GM12865 (cell line): Measurements from ENCODE around the gene FGF5.

ENCODE experiments used
- DNase-seq: peaks from one replicate; pipeline ENCODE4 v3.0.0; 2010; ENCODE audit warnings: low read depth
- H3K4me3 ChIP-seq: 2 replicates; pipeline ENCODE4 v1.5.1; 2011; ENCODE audit warnings: mild to moderate bottlenecking, low read depth, low read length, control low read depth
- TF ChIP-seq, protein P1 (sequence below): IDR thresholded peaks from 2 replicates; pipeline ENCODE4 v1.5.1; 2011; ENCODE audit warnings: low read length, control low read depth, low read depth, inconsistent platforms; ENCODE audit not compliant: insufficient read depth; ENCODE audit errors: missing control alignments

The FGF5 gene

DNA sequence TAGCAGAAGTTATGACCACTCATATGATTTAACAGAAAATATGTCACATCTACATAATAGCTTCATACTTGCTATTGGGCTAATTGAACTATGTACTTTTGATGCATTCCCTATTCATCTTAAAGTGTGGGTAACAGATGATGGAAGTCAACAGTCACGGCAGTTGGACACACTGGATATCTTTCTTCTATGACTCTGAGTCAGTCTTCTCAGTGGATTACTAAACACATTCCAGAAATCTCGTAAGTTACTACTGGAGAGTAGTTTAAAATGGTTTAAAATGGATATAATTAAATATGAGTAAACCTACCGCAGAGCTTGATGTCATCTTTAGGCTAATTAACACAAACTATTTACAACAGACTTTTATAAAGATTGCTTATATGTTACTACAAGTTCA, 39.0 kb downstream of the FGF5 start:
- no peak overlapping the region for H3K4me3 ChIP-seq
- TF ChIP-seq, protein P1, sequence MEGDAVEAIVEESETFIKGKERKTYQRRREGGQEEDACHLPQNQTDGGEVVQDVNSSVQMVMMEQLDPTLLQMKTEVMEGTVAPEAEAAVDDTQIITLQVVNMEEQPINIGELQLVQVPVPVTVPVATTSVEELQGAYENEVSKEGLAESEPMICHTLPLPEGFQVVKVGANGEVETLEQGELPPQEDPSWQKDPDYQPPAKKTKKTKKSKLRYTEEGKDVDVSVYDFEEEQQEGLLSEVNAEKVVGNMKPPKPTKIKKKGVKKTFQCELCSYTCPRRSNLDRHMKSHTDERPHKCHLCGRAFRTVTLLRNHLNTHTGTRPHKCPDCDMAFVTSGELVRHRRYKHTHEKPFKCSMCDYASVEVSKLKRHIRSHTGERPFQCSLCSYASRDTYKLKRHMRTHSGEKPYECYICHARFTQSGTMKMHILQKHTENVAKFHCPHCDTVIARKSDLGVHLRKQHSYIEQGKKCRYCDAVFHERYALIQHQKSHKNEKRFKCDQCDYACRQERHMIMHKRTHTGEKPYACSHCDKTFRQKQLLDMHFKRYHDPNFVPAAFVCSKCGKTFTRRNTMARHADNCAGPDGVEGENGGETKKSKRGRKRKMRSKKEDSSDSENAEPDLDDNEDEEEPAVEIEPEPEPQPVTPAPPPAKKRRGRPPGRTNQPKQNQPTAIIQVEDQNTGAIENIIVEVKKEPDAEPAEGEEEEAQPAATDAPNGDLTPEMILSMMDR, result no peak
- DNase-seq, result no peak

DNA sequence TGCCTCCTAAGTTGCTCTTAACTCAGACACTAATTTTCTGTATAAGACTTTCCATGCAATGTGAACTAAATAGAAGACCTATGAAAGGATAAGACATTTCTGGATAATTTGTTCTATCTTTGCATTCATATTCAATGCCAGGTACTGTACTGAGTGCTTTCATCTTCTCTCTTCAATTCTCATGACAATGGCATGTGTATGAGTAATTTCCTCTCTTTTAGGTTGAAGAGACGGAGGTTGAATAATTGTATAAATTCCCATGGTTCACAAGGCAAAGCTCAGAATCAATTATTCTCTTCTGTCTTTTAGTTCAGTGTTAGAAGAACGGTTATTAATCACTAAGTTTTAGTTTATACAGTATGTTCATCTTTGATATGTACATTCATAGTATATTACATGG, 39.8 kb downstream of the FGF5 start:
- no peak for DNase-seq
- H3K4me3 ChIP-seq, result no peak overlapping the region
- TF ChIP-seq, protein P1, result no peak

DNA sequence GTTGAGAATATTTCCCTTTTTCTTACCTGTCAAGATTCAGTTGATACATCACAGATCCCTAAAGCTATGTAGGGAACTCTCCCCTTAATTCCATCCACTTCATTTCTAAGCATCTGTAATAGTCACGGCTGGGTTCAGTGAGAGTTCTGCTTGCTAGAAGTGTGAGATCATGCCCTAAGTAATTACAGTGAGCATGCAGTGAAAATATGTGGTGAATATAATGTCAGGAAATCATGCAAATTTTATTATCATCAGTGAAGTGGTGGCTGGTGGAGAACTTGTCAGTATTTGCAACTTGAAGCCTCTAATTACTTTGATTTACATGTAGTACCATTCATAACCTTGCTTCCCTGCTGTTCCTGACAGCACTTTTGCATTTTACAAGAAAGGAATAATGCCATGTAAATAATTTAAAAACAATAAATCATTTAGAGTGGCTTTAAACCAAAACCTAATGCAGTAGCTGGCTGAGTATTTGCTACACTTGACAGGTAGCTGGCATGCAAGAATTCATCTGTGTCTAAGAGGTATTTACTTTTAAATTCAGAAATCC, 40.8 kb downstream of the FGF5 start:
- H3K4me3 ChIP-seq, result no peak overlapping the region
- TF ChIP-seq, protein P1, result no peak
- DNase-seq, result no peak

DNA sequence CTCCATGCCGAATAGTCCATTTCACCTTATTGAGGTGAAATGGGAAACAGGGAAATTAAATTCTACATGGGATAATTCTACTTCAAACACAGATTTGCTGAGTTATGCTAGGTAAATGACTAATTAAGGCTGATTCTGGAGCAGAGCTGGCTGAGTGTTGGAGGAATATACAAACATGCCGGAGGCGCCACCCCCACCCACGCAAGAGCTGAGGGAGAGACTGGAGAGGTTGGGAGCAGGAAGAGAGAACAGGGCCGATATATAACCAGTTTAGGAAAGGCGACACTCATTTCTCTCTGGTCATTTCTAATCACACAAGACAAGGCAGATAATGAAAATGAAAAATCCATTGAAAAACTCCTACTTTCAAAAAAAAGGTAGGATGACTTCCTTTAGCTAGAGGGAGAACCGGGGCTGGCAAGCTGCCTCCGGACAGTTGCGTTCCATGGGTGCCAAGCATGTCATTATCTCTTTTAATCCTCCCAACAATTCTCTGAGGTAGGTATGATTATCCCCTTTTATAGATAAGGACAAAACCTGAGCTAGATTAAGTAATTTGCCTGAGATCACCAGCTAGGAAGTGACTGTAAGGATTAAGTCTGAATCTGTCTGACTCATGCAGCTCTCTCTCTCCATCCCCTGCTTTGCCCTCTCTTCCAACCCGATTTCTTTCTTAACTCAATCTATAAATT, 41.5 kb downstream of the FGF5 start:
- H3K4me3 ChIP-seq, result no peak overlapping the region
- TF ChIP-seq, protein P1, result no peak
- no peak for DNase-seq

DNA sequence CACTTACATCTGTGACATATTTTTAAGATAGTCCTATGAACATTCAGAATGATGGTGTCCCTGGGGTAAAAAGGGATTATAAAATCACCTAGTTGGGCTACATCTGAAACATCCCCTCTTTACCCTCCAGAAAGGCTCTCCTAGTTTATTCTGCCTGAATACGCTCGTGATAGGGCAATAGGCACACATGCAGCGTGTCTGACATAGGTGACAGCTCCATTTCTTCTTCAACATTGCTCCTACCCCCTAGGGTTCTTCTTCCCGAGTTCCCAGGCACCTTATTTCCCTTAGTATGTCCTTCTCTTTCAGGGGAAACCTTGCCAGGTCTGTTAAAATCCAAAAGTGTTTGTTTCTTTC, 42.0 kb downstream of the FGF5 start:
- H3K4me3 ChIP-seq, result no peak overlapping the region
- TF ChIP-seq, protein P1, result no peak
- DNase-seq, result no peak

DNA sequence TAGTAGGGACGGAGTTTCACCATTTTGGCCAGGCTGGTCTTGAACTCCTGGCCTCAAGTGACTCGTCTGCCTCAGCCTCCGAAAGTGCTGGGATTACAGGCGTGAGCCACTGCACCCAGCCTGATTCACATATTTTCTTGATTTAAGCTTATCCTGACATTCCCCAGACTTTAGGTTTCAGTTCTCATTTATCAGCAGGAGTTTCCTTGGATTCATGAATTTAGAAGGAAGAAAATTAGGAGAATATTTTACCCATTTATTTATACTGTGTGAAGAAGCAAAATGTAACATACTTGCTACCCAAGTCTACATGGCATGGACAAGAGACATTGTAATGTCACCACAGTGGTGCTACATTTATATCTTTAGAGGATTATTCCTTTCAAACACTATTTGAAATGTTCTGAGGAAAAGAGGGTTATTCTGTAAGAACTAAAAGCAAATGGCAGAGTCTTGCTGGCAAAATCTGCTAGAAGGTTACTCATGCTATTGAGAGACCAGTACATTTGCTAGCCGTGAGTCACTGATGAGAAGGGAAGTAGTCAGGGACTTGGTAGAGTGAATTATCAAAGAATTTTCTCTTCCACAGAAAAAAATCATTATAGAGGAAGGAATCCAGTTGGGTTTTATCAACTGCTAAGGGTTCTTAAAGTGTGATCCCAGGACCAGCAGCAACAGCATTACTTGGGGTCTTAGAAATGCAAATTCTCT, 43.0 kb downstream of the FGF5 start:
- TF ChIP-seq, protein P1, result no peak
- no peak for DNase-seq
- no peak overlapping the region for H3K4me3 ChIP-seq
